Osteoblast (primary cell): ENCODE measurements around the gene RGS19. TPM values are rescaled to one million over a fixed set of nuclear protein-coding genes. Genes with fewer than 3 reads are reported as not detected.

Experiments used
- DNase-seq: peaks from one replicate; pipeline ENCODE4 v3.0.0; 2011; ENCODE audit warnings: low spot score, mixed read lengths; ENCODE audit not compliant: insufficient read length; ENCODE audit errors: missing footprints
- H2AFZ ChIP-seq: 2 replicates; pipeline ENCODE4 v1.6.0; 2011; ENCODE audit warnings: mild to moderate bottlenecking, low read length
- H3K27ac ChIP-seq: 2 replicates; pipeline ENCODE4 v1.5.1; 2011; ENCODE audit warnings: mild to moderate bottlenecking, low read depth, low read length, moderate library complexity
- H3K27me3 ChIP-seq: 2 replicates; pipeline ENCODE4 v1.6.0; 2012; ENCODE audit warnings: mild to moderate bottlenecking, control low read depth, inconsistent platforms, low read length, moderate library complexity; ENCODE audit not compliant: insufficient read depth
- H3K36me3 ChIP-seq: 2 replicates; pipeline ENCODE4 v1.5.1; 2011; ENCODE audit warnings: mild to moderate bottlenecking, low read length, control low read depth, moderate library complexity; ENCODE audit not compliant: insufficient read depth
- H3K4me1 ChIP-seq: 2 replicates; pipeline ENCODE4 v1.5.1; 2011; ENCODE audit warnings: mild to moderate bottlenecking, low read length, control low read depth, moderate library complexity; ENCODE audit not compliant: insufficient read depth
- H3K4me2 ChIP-seq: 2 replicates; pipeline ENCODE4 v1.6.0; 2011; ENCODE audit warnings: mild to moderate bottlenecking, low read length; ENCODE audit not compliant: insufficient read depth
- H3K4me3 ChIP-seq: fragments of 200-600 bp; sonication (generic); 3 replicates; pipeline ENCODE4 v1.5.1; 2012; ENCODE audit warnings: mild to moderate bottlenecking, low read length, inconsistent platforms; ENCODE audit not compliant: insufficient read depth
- H3K79me2 ChIP-seq: 2 replicates; pipeline ENCODE4 v1.6.0; 2012; ENCODE audit warnings: mild to moderate bottlenecking, low read length, control low read depth, inconsistent platforms; ENCODE audit not compliant: insufficient read depth
- H3K9me3 ChIP-seq: 2 replicates; pipeline ENCODE4 v1.5.1; 2011; ENCODE audit warnings: low read depth, low read length, control low read depth
- H4K20me1 ChIP-seq: 2 replicates; pipeline ENCODE4 v1.6.0; 2012; ENCODE audit warnings: mild to moderate bottlenecking, low read length, control low read depth; ENCODE audit not compliant: insufficient read depth
- CTCF ChIP-seq: IDR thresholded peaks from 2 replicates; pipeline ENCODE4 v1.5.1; 2011; ENCODE audit warnings: mild to moderate bottlenecking, low read depth, low read length, moderate library complexity; ENCODE audit errors: extremely low read depth
- total RNA-seq: library from RNA; depleted of rRNA; stranded (reverse); fragments of >200 nt; gene quantifications from 2 replicates; pipeline ENCODE4 v1.2.3, GENCODE V29; 2012

The RGS19 gene
- total RNA-seq, 1 donor = 6.9 TPM

GRCh38 chr20:64041781-64042053 lies 37.6 kb downstream of the RGS19 start:
- H3K4me1 ChIP-seq = no peaks in the 10 kb centered on the region
- no peaks in the 10 kb centered on the region for H3K79me2 ChIP-seq
- H3K4me3 ChIP-seq = no peak overlapping the region
- no peak for TF ChIP-seq CTCF
- no peak for DNase-seq
- no peaks in the 10 kb centered on the region for H3K9me3 ChIP-seq
- H3K36me3 ChIP-seq = no peaks in the 10 kb centered on the region
- no peak overlapping the region for H2AFZ ChIP-seq
- H4K20me1 ChIP-seq = peaks cover 1% of the 10 kb centered on the region
- no peak overlapping the region for H3K27ac ChIP-seq
- no peak overlapping the region for H3K4me2 ChIP-seq
- H3K27me3 ChIP-seq = peaks cover 53% of the 10 kb centered on the region

- H4K20me1 ChIP-seq = peaks cover 4% of the 10 kb centered on the region
- no peak for TF ChIP-seq CTCF
- peaks cover 51% of the 10 kb centered on the region for H3K27me3 ChIP-seq
- peak; percentile 88 for DNase-seq
- H3K36me3 ChIP-seq = no peaks in the 10 kb centered on the region
- H3K4me3 ChIP-seq = no peak overlapping the region
- no peaks in the 10 kb centered on the region for H3K4me1 ChIP-seq
- H3K79me2 ChIP-seq = no peaks in the 10 kb centered on the region
- no peak overlapping the region for H3K27ac ChIP-seq
- no peak overlapping the region for H3K4me2 ChIP-seq
- H3K9me3 ChIP-seq = no peaks in the 10 kb centered on the region
- no peak overlapping the region for H2AFZ ChIP-seq
These were observed 38.1 kb downstream of the RGS19 start for GRCh38 chr20:64041040-64041780.

GRCh38 chr20:64040231-64041039 lies 38.9 kb downstream of the RGS19 start:
- Histone ChIP-seq H3K4me3 (no peak overlapping the region), H3K27me3 (peaks cover 49% of the 10 kb centered on the region), H2AFZ (no peak overlapping the region), H4K20me1 (peaks cover 8% of the 10 kb centered on the region), H3K4me1 (no peaks in the 10 kb centered on the region), H3K4me2 (no peak overlapping the region), H3K79me2 (no peaks in the 10 kb centered on the region), H3K27ac (no peak overlapping the region), H3K9me3 (no peaks in the 10 kb centered on the region), H3K36me3 (no peaks in the 10 kb centered on the region)
- no peak for DNase-seq
- no peak for TF ChIP-seq CTCF
